HG02885 (cell line): Measurements from ENCODE around the gene KCP.
A peak's percentile ranks its signal among the peaks of the same experiment; 100 is the strongest.
"Not testable (repeated sequence)": the region's sequence is repeated elsewhere in the genome, so short reads cannot be mapped to it uniquely, and the experiment has no call there.

Experiments used
- ATAC-seq: cut with Tn5 transposase; IDR thresholded peaks from one replicate; pipeline ENCODE4 v1.9.1; 2021; ENCODE audit warnings: mild to moderate bottlenecking; ENCODE audit not compliant: unreplicated experiment, poor library complexity

The KCP gene

DNA sequence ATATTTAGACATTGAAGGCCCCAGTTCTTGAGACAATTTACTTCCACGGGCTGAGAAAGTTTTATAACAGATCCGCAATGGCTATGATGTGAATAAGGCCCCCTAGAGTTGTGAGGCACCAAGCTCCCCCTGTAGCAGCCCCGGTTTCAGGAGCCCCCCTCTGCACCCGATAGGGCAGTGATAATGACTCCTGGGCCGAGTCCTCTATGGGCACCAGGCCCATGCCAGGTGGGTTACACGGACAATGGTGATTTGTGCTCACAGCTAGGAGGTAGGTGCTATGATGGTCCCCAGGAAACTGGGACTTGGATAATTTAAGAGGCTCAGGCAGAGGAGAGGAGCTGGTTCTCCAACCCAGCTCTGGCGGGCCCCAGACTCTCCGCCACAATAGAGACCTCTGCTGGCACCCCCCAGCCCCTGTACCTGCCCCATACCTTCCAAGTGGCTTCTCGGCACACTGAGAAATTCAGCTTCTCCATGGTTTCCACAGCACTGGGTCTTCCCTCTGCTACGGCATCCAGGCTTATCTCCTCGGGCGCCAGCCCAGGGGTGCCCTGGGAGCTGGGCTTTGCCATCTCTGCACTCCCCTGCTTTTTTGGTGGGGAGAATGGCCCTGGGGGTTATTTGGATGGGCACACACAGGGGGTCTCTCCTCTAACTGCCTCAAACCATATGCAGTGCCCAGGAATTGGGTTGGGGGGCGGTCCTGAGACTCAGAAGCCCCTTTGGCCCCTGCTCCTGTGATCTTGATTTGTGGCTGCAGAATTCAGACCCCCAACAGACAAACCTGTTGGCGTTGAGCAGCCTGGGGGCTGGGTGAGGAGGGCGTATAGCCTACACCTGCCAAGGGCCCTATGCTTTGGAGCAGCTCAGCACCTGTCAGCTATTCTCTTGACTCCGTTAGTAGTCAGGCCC is 12.2 kb upstream of the KCP start:
- no peak for ATAC-seq

DNA sequence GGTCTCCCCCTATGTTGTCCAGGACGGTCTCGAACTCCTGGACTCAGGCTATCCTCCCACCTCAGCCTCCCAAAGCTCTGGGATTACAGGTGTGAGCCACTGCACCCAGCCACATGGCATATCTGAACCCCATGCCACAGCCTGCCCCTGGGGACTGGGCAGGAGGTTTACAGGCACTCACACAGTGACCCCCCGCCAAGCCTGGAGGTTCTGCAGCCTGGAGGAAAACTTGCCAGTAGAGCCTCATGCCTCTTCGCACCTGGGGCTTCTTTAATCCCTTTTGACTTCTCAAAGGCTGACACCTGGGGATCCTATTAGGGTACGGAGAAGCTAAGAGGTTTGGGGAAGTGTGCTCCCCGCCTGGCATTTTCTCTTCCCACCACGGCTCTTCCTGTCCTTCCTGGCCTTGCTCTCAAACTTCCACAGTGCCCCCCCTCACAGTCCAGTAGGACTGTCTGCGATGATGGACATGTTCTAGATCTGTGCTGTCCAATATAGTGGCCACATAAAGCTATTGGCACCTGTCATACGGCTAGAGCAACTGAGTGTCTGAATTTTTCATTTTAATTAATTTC is 11.4 kb upstream of the KCP start:
- ATAC-seq, result no peak

DNA sequence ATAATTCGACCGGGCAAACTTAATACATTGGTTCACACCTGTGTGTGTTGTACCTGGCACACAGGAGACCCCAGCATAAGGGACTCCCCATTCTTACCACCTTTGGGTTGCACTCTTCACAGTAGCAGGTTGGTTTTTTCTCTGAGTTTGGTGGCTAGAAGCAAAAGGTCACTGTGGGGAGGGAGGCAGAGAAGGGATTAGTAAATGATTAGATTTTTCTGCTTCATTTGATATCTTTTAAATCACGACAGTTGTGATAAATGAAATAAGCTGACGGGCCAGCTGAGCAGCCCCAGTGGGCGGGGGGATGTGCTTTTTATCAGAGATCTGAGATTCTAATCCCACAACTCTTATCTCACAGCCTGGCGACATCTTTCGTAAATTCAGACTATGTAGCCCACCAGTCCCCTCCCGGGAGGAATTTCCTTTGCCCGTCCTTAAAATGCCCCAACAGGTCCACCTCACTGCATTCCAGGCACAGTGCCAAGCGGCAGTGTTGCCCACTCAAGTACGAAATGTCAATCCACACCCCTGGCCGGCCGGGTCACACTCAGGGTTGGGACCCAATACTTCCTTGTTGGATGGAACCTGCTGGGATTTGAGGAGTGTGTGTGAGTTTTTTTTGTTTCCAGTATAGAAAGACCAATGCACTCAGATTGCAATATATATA is 10.5 kb upstream of the KCP start:
- no peak for ATAC-seq

DNA sequence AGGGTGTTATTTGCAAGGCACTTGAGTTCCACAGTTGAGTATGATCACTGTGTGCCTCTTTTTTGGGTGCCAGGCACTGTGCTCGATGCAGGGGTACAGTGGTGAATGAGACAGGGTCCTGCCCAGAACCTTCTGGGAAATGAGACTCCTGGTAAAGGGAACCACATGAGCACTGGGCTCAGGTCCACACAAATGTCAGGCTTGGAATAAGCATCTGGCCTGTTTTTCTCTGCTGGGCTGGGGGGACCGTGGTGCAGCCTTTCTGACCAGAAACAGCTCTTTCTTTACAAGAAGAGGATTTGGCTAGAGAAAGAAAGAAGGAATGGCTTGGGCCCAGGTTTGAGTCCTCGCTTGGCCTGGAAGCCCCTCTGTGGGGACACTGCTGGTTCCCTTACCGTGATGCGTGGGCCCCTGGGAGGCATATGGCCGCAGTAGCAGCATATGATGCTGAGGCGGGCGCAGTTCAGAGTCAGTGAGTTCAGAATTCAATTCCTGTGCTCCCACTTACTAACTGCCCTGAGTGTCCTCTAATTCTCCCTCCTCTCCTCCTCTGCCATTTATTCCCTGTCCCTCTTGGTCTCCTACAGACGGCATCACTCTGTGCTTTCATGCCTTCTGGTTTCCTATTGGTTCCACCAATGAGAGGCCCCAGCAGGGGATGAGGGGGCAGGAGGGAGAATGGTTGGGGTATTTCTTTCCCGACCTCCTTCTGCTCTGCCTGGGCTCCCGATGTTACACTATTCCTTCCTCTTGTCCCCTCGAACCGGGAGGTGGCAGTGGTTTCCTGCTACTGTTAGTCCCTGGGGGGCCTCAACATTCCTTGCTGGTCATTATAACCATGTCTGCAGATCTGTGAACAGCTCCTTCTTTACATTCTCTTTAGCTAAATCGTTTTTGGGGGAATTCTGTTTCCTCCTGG is 9.6 kb upstream of the KCP start:
- no peak for ATAC-seq

DNA sequence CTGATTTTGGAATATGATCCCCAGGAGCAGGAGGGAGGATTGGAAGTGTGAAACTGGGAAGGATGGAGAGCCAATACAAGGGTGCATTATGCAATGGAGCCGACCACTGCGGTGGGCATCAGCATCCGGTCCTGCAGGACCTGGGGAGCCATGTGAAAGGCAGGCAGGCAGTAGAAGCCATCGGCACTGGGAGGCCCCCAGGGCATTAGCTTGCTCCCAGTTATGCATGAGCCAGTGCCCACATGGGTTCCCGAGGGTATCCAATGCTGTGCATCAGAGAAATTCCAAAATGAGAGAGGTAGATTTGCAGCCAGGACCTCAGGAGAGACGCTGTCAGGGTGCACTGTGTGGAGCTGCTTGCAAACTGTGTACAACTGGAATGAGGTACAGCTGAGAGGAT is 8.7 kb upstream of the KCP start:
- no peak for ATAC-seq

DNA sequence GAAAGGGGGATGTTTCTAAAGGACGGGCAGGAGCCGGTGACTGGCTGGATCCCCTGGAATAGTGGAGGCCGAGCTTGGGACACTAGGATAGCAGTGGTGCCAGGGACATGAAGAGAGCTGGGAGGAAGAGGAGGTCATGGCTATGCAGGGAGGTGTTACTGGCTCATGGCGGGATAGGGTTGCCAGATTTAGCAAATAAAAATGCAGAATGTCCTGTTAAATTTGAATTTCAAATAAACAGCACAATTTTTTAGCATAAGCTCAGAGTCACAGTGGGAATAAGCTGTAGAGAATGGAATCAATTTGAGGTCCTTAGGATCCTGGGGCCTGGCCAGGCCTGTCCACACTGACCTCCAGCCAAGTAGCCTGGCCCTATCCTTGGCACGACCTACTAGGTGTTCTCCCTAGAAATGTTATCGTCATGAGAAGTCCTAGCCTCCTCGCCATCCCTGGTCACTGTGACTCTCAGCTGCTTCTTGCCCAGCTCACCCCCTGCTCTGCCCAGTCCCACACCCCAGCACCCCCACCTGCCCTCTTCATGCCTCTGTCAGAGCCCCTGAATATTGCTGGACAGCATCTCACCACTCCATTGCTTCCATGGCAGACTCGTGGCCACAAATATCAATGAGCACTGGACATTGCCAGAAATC is 7.6 kb upstream of the KCP start:
- no peak for ATAC-seq

DNA sequence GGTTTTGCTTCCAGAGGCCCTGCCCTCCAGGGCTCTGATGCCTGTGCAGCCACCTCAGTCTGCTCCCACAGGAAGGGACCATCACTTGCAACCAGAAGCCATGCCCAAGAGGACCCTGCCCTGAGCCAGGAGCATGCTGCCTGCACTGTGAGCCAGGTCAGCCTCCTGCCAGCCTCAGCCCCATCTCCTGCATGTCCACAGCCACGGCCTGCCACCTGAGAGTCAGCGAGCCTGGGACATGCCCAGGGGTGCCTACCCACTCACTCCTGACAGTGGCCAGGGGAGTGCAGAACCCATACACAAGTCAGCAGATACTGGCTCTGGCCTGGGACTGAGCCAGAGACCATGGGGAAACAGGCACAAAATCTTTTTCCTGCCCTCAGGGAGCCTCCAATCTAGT is 6.6 kb upstream of the KCP start:
- no peak for ATAC-seq

DNA sequence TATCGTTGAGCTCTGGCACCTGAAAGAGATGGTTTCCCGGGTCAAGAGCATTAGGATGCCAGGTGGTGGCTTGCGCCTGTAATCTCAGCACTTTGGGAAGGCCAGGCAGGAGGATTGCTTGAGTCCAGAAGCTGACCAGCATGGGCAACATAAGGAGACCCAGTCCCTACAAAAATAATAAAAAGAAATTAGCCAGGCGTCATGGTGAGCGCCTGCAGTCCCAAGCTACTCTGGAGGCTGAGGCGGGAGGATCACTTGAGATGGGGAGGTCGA is 6.1 kb upstream of the KCP start:
- no peak for ATAC-seq

DNA sequence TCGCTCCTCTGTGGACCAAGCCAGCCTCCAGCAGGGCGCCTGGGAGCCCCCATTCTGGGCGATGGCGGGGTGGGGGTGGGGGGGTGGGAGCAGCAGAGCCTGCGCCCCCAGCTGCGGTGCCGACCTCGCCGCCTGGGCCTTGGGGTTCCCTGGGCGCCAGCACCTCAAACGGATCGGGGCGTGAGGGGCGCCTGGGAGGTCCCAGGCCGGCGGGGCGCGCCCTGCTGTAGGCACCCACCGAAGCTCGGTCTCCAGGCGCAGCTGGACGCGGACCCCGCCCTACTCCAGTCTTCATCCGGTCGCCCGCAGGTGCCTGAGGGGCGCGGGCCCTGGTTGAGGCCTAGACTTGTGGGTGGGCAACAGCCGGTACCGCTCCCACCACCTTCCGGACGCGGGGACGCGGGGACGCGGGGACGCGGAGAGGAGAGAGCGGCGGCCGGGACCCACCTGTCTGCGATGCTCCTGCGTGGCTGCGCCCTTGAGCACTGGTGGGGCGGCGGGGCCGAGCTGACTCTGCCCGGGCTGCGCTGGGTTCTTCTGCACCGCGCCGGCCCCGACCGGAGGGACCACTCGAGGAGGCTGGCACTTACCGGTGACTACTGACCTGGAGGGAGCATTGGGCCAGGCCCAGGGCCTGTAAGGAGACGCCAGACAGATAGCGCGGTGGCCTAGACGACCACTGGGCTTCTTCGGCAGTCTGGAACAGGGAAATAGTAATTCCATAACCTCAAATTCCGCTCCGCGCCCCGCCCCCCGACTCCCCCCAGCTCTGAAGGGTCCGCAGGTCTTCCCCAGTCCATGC is 5.5 kb upstream of the KCP start:
- no peak for ATAC-seq

DNA sequence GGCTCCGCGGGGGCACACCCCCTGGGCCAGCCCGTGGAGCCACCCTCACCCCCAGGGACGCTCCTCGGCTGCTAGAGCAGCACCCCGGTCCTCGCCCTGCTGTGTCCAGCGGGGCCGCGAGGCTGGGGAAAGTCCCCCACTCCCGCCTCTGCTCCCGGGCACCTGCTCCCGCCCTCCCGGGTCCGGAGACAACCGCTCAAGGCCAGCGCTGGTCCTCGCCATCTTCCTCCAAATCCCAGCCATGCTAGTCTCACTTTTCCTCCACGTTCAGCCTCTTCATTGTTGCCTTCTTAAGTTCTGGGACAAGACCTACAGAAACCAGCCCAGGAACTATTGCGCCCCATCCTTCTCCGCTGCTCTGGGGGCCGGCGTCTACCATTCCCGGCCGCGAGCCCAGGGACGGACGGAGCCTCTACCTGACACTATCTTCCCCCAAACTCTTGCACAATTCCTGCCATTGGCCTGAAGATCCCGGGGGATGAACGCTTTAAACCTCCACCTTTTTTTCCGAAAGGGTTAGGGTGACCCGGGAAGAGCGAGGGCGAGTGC is 4.8 kb upstream of the KCP start:
- no peak for ATAC-seq

DNA sequence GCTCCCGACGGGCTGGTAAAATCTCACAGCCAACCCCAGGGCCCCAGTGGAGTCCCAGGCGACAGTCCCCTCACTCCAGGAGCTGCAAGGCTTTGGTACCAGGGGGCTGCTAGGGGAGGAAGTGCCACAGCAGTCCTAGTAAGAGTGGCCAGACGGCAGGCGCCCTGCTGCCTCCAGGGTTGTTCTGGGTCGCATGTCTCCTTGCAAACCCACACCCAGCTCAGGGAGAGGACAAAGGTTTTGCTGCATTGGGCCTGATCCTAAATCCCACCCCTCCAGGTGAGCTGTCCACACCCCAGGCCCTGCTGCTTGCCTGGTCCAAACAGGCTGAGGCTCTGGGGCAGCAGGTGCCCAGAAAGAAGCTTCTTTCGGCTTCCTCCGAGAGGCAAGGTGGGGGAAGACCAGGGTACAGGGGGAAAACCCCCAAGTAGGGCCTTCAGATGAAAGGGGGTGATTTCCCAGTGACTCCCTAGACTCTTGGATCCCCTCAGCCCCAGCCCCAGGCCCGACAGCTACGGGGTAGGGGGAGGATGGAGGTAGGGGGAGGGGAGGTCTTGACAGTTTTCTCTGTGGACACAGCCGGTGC is 4.2 kb upstream of the KCP start:
- peak; percentile 48 for ATAC-seq

DNA sequence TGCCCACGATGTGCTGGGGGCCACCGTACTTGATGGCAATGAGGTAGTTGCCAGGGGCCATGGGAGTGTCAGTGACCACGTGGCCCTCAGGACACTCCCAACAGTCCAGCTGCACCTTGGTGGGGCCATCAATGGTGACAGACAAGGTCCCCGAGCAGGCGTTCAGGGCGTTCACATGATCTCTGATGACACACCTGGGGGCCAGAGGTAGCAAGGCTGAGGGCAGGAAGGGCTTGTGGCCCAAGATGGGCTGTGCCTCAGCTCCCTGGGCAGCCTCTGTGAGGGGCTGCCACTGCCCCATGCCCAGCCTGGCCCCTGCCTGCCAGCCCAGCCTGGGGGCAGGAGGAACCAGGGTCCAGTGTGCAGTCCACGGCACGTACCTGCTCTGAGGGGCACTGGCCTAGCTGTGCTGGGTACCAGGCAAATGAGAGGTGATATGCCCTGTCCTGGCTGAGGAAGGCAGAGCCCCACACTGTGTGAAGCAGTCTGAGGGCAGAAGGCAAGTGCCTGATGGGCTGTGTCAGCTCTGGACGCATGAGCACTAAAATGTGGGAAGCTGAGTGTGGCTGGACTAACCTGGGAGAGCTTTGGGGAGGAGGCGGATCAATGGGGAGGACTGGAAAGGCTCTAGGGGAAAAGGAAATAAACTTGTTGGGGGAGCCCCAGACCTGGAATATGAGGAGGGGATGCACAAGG is 3.5 kb upstream of the KCP start:
- ATAC-seq, result no peak

DNA sequence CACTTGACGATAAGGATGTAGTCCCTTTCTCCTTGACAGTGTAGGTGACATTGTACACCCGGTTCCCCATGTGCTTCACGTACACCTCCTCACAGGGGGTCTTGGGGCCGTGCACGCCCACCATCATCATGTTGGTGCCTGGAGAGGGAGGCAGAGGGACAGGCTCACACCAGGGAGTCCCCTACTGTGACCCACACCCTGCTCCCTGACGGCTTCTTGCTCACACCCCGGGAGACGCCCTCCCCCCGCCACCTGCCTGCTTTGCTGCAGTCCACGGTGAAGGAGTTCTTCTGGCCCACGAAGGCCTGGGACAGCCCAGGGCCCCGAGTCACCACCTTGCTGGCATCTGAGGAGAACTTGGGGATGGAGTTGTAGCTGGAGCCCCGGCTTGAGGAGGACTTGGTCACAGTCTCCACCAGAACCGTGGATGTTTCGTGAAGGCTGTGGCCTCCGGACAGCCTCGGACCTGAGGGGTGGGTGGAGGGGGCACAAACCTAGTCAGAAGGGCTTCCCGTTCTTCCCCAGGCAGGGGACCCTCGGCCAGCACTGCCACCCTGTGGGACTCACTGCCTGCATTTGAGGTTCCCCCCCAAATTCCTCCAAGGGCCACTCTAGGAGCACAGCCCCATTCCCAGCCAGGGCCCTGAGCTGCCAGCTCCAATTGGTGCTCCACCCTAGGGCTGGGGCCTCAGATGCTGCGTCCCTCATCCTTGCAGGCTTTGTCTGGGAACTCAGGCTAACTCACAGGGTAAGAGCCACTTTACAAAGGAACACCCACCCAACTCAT is 2.4 kb upstream of the KCP start:
- ATAC-seq, result not testable (repeated sequence)

DNA sequence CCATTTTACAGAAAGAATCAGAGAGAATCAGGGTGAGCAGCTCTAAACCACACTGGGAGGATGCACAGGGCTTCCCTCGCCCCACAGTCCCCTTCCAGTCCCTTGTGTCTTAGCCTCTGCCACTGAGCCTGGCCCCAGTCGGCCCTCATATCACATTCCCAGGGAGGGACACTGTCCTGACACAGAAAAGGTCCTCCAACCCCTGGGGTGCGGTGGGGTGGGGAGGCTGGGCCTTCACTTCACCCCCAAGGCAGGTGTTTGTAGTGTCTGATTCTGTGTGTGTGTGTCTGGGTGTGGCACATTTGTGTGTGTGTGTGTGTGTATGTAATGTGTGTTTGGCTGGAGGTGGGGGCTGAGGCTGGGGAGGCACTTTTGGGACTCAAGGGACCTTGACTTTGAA is 1.8 kb upstream of the KCP start:
- no peak for ATAC-seq

DNA sequence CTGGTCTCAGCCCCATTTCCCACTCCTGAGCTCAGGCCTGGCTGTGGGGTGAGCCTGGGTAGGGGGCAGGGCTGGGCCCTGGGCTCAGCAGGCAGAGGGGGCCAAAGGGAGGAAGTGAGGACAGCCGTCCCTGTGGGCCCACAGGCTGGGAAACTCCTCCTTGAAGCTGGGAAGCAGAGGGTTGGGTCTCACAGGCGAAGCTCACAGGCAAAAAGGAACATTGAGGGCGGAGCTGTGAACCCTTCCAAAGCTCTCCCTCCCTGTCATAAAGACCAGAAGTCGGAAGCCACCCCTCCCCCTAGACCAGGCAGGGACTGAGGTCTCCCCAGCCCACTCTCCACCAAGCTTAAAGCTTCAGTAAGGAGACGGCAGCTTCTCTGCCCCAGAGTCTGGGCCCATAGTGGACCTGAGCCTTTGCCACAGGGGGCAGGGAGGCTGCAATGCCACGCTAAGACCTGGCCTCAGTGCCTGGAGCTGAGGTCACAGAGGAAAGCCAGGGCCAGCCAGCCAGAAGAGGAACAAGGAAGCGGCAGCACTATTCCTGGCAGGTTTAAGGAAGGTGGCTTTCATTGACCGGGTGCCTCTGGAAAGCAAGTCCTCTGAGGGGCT is 1.0 kb upstream of the KCP start:
- ATAC-seq, result no peak

DNA sequence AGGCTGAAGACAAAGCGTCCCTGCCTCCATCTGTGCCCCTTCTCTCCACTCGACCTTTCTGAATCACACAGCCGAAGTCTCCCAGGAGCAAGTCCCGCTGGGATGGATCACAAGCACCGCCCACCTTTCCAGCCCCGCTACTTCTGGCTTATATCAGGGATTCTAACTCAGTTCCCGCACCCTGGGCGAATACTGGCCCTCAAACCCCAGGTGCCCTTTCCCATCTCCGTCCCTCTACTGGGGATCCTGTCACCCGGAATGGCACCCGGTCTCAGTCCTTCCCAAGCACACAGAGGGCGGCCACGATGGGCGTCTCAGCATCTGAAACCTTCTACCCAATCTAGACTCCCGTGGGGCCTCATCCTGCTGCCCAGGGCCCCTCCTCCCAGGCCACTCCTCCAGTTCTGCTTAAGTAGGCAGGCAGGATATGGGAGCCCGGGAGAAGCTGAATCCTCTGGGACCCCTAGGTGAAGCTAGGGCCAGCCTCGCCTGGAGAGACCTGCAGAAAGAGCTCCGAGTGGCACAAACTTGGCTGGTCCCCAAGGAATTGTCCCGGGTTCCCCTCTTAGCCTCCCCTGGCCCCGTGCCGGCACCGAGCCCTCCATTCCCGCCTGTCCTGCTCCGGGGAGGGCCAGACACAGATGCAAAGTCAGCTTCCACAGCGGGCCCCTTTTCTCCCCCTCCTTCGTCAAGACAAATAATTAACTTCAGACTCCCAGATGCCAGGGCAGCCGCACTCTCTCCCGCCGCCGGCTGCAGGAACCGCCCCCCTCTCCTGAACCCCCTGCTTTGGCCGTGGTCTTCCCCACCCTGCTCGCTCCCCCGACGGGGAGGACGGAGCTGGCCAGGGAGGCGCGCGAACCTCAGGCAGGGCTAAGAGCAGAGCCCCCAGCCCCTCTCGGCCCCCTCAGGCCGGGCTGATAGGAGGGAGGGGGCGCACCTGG is 612 bp downstream of the KCP start:
- no peak for ATAC-seq
